HG02798 (cell line): ENCODE data around the gene BLNK.
"Not testable (repeated sequence)": the region's sequence is repeated elsewhere in the genome, so short reads cannot be mapped to it uniquely, and the experiment has no call there.

Source experiments
- ATAC-seq: cut with Tn5 transposase; IDR thresholded peaks from one replicate; pipeline ENCODE4 v1.9.1; 2021; ENCODE audit warnings: mild to moderate bottlenecking; ENCODE audit not compliant: unreplicated experiment, poor library complexity

The BLNK gene

DNA sequence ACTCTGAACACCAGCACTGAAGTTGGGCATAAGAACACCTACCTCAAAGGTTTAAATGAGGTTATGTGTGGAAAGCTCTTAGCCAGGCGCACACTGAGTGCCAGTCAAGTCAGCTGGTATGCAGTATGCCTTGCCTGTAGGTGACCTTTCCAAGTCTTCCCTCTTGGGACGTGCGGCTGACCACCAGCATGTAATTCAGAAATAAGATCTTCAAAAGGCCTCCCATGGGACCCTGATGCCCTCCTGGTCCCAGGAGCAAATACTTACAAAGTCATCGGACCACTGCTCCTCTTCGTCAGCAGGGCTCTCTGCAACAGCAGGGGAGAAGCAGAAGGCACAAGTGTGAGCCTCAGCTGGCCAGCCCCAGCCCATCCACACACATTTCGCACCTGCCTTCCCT, 40.8 kb downstream of the BLNK start:
- ATAC-seq, result no peak

DNA sequence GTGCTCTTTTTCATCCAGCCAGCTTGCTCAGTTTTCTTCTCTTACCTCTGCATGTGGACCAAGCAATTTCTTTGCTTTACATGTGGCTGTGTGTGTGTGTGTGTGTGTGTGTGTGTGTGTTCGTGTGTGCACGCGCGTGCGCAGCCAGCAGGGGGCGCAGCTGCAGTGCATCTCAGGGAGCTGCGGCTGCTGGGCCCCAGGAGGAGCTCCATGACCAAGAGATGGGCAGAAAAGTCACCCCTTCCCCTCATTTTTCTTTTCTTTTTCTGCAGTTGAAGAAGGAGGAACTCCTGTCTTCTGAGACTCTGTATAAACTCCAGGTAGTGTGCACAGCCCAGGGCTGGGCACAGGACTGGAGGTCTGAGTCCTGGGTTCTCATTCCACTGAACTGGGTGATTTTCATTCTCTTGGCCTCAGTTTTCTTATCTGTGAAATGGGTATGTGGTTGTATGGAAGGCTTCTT, 41.8 kb downstream of the BLNK start:
- ATAC-seq, result peak; percentile 64

DNA sequence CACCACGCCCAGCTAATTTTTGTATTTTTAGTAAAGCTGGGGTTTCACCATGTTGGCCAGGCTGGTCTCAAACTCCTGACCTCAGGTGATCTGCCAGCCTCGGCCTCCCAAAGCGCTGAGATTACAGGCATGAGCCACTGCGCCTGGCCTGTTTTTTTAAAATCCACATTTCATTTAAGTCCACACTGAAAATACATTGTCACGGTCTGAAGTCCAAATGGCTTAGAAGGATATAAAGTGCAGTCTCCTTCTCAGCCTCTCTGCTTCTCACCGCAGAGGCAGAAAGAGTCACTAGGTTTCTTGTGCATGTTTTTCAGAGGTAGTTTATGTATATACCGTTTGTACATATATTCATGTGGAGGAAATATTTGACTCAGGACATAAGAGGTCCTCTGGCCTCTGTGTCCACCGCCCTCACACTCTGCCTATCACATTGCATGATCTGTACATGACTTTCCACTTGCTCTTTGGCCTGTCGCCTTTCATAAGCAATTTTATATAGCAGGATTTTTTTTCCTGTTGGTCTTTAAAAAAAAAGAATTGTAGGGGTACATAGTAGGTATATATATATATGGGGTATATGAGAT, 42.9 kb downstream of the BLNK start:
- no peak for ATAC-seq

- no peak for ATAC-seq
Observed at GRCh38 chr10:96227206-96227605, 44.2 kb downstream of the BLNK start.

DNA sequence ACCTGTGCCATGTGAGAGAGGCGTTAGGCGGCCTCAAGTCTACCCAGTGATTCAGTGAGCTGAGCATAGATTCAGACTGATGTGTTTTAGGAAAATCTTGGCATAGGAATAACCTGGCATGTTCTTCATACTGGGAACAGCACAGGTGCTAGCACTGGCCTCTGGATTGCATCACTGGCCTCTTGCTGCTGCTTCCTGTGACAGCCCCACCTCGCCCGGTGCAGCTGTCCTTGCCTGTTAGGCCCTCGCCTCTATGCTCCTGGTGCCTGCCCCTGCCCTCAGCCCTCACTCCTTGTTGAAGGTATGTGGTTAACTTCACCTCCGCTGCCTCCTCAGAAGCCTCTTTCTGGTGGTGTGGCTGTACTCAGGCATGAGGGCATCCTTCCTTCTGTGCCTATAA, 46.2 kb downstream of the BLNK start:
- ATAC-seq, result no peak

- ATAC-seq, result no peak
Observed at GRCh38 chr10:96222908-96223307, 48.5 kb downstream of the BLNK start.

DNA sequence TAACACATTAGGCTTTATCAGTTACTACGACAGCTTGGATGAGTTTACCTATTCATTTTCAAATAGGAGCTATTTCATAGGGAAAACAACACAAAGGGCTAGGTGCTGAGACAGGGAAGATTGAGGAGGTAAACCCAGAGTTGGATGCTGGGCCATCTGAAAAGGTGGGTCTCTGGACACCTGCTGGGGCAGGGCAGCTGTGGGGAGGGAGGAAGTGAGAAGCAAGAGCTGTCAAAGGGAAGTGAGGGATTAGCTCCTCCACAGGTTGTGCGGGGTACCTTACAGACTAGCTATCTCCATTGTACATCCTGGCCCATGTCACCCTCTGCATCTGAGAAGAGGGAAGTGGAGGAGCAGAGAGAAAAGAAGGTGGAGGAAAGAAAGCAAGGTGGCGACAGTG, 48.9 kb downstream of the BLNK start:
- no peak for ATAC-seq

DNA sequence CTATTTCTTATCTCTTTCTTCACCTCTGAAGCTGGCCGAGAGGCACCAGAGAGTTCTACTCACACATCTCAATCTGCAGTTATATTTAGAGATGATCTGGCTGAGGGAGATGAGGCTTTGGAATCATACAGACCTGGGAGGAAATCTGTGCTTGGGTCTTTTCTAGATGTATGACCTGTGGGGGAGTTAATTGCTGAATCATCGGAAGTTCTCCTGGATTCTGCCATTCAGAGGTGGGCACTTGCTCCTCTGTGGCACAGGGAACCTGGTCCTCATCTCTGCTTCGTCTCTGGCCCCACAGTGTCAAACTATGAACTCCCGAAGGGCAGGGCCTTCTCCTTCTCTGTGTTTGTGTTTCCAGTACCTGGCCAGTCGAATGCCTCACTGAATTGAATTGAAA, 52.5 kb downstream of the BLNK start:
- no peak for ATAC-seq

GRCh38 chr10:96217711-96218110, 53.7 kb downstream of the BLNK start:
- ATAC-seq, result no peak

- no peak for ATAC-seq
Observed at GRCh38 chr10:96216775-96217174, 54.6 kb downstream of the BLNK start.

DNA sequence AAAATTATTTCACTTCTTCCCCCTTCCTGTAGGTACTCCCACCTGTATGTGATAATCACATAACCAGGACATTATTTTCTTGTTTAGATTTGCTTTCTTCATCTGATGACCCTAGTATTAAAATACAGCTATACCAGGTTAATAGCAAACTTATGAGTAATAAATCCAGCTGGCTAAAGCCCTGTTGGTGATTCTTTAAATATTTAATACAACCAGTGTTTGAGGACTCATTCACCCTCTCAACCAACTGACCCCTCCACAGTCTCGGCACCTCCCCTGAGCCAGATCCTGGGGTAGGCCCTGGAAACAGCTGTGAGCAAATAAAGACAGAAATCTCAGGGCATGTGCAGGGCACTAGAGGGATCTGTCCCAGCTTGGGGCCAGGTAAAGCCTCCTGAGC, 58.5 kb downstream of the BLNK start:
- ATAC-seq, result no peak

- no peak for ATAC-seq
Observed at GRCh38 chr10:96211764-96212163, 59.6 kb downstream of the BLNK start.

DNA sequence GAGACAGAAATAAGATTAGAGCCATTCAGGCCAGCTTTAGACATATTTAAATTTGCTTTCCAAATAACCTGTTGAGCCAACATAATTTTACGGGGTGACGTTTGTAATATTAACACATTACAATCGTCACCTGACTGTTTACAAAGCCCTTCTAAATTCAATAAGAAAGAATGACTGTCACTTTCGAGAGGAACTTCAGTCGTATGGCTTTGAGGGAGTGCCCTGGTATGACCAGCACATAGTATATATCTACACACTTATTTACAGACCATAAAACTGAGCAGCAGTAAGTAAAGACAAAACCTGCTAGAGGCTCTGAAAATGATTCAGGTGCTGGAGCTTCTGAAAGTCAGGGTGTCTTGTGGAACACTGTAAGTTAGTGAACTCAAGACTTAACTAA, 62.4 kb downstream of the BLNK start:
- no peak for ATAC-seq

DNA sequence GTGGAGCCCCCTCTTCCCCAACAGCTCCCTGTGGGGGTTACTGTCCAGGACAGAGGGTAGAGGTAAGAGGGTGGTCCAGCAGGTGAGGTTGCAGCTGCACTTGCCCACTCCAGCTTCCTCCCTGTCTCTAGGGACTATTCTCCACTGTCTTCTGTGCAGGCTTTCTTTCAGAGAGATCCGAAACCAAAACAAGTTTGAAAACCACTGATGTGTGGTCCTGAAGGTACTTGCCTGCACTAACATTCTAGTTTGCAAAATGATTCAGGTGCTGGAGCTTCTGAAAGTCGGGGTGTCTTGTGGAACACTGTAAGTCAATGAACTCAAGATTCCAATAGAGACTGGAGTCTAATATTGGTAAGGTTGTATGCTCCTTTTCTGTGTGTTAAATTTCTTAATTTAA, 63.1 kb downstream of the BLNK start:
- peak; percentile 75 for ATAC-seq

DNA sequence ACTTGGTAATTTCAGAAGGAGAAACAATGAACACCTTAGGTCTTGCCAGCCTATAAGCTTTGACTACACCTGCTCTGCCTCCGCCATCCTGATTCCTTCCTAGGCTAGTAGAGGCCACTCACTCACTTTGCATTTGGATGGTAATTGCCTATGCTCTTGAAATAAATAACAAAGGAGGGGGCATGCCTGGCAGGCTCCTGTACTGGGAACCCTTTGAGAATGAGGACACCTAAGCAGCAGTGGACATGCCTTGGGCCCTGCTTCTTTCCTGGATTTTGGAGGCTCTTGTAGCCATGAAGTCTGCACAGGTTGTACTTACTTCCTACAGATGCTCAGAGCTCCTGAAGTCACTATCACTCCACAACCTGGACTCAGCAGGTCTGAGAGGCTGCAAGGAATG, 65.8 kb downstream of the BLNK start:
- no peak for ATAC-seq

DNA sequence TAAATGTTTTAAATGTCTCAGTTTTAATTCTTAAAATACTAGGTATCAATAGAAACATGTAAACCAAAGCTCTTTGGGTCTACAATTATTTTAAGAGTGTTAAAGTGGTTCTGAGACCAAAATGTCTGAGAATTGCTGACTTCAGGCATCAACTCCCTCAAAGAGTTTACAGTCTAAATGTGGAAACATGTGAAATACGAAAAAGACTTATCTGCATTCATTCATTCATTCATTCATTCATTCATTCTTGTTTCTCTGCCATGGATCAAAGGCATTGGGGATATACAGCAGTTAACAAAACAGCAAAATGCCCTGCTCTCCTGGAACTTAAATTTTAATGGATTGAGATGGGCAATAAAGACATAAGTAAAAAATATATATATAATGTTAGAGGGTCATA, 69.8 kb downstream of the BLNK start:
- no peak for ATAC-seq

DNA sequence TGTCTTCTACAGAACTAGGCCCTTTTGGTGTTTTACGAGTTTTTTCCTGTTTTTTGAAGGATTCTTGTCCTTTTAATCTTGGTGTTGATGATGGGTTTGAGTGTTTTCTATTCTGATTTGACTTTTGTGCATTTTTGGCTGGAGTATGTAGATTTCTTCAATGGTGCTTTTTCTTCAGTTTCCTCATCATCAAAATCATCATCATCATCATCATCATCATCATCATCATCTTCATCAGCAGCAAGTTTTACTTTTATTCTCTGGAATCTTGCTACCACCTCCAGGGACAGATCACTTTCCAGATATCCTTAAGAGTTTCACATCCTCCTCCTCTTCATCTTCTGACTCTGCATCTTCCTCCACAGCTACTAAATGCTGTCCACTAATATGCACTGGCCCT, 81.9 kb downstream of the BLNK start:
- ATAC-seq, result not testable (repeated sequence)

DNA sequence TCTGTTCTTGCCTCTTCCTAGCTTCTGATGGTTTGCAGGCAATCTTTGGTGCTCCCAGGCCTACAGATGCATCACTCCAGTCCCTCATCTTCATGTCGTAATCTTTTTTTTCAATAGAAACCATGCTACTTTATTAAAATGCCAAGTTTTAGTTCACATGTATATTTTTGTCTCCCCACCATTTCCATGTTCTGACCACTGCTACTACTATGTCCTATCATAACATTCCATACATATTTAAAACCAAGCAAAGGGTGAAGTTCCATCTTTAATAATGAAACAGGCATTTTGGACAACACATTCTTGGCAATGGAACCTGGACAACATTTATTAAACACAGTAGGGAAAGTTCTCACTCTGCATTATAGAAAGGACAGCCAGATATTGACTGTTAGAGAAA, 82.5 kb downstream of the BLNK start:
- no peak for ATAC-seq

- ATAC-seq, result no peak
Observed at GRCh38 chr10:96188421-96188820, 82.9 kb downstream of the BLNK start.

DNA sequence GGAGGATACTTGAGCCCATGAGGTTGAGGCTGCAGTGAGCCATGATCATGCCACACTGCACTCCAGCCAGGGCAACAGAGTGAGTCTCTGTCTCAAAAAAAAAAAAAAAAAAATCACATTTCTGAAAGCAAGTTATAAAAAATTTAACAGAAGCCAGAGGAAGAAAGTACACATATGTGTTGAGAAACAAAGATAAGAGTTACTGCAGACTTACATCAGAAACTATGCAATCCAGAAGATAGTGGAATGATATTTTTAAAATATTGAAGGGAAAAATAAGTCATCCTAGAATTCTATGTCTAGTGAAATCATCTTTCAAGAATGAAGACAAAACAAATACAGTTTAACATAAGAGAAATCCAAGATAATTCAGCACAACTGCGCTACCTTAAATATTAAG, 94.4 kb downstream of the BLNK start:
- ATAC-seq, result no peak

DNA sequence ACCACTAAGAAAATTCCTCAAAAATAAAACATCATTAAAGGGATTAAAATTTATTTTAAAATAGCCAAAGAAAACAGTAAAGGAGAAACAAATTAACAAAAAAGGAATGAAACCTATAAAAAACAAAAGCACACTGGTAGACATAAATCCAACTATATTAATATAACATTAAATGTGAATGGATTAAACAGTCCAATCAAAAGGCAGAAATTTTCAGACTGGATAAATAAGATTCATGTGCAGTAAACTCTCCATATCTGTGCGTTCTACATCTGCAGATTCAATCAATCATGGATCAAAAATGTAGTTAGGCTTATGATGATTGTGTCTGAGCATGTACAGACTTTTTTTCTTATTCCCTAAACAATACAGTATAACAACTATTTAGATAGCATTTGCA, 98.7 kb downstream of the BLNK start:
- ATAC-seq, result no peak

DNA sequence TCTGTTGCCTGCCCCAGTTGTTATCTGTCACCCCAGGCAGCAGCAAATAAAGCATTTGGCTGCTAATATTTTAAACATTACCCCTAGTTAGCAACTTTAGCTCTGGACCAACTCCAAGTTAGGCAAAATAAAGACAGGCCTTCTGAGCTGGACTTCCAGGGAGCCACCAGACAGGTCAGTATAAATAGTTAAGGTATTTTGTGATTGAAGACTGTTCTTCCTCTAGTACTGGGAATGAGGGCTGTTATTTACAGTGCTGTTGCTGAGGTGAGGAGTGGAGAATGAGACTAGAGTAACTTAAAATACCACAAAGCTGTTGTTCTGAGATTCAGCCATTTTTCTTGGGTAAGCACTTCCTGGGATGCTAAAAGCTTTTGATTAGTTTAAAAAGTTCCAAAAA, 101.1 kb downstream of the BLNK start:
- ATAC-seq, result no peak

DNA sequence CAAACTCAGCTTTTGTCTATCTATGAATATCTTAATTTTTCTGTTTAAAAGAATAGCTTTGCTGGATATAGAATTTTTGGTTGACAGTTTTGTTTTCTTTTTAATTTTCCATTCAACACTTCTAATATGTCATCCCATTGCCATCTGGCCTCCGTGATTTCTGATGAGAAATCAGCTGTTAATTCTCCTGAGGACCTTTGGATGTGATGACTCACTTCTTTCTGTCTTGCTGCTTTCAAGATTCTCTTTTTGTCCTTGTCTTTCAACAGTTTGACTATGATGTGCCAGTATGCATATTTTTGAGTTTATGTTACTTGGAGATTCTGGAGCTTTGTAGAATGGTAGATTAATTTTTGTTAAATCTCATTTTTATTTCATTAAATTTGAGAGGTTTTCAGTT, 102.8 kb downstream of the BLNK start:
- ATAC-seq, result no peak
